Astrocyte of the cerebellum (primary cell): Measurements from ENCODE around the gene DDX6.
"Not testable (repeated sequence)": the region's sequence is repeated elsewhere in the genome, so short reads cannot be mapped to it uniquely, and the experiment has no call there.

Experiments
- DNase-seq: peaks from one replicate; pipeline ENCODE4 v3.0.0-alpha.2; 2011; ENCODE audit warnings: low read depth
- H3K4me3 ChIP-seq: 2 replicates; pipeline ENCODE4 v1.5.1; 2011; ENCODE audit warnings: mild to moderate bottlenecking, low read depth, low read length, moderate library complexity
- CTCF ChIP-seq: IDR thresholded peaks from 2 replicates; pipeline ENCODE4 v1.5.1; 2012; ENCODE audit warnings: low read length, low read depth, moderate library complexity, mild to moderate bottlenecking; ENCODE audit errors: missing control alignments
- in situ Hi-C: cut with HindIII; loops from 2 replicates; pipeline ENCODE4 v1.10.0; 2017; ENCODE audit warnings: low sequenced_read_pairs

The DDX6 gene

DNA sequence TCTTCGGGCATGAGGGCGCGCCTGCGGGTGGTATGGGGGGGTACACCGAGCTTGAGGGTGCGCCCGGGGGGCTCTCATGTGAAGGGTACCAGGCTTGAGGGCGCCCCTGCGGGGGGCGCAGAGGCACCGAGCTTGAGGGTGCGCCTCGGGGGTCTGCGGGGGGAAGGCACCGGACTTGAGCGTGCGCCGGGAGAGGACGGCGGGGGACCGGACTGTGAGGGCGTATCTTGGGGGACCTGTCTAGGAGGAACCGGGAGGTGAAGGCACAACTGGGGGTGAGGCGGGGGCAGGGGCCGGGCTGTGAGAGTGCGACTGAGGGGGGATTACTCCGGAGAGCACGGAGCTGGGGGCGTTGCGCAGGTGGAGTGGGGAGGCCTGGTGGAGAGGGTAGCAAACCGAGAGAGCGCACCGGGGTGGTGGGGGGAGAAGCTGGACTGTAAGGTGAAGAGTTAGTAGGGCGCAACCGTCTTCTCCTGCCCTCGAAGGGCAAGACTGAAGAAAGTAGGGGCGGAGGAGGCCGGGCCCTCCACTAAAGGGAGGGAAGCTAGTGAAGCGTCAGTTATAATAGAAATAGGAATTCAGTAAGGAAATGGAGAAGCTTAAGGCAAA is 1.1 kb upstream of the DDX6 start:
- H3K4me3 ChIP-seq, result peak overlapping the region; percentile 93
- no peak for TF ChIP-seq CTCF
- in situ Hi-C loops, result loop anchor here (10.0 kb wide), 3 partner anchors 73 to 113 kb away; no protein-coding TSS in a partner anchor
- no peak for DNase-seq

DNA sequence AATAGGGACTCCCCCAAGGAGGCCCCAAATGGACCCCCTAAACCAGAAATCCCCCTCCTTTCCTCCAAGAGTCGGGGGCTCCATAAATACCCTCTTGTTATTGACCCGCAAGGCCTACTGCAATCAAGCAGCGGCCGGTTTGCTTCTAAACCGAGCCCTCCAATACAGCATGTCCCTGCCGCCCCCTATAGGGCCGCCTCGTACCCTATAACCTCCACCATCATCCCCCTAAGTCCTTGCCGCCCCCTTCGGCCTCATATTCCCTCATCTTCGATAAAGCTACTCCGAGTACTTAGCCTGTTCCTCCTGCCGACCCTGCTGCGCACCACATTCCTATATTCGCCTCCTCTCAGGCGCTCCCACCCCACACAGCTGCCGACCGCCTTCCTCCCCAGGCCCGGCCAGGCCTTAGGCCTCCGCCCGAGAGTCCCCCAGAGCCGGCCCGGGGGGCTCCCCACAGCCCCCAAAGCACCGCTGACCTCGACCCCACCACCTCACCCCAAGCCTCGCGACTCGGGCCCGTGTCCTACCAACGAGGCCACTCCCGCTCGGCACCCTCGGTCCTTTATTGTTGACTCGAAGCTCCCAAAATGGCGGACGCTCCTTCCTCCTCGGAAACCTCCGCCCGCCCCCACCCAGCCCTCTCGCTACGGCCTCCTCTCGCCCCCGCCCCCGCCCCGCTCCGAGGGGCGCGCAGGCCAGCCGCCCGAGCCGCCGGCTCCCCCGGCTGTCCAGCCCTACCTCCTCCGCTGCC is 430 bp downstream of the DDX6 start:
- in situ Hi-C loops, result loop anchor here (10.0 kb wide), 3 partner anchors 74 to 114 kb away; no protein-coding TSS in a partner anchor
- TF ChIP-seq CTCF, result peak; percentile 59
- H3K4me3 ChIP-seq, result peak overlapping the region; percentile 93
- DNase-seq, result no peak

DNA sequence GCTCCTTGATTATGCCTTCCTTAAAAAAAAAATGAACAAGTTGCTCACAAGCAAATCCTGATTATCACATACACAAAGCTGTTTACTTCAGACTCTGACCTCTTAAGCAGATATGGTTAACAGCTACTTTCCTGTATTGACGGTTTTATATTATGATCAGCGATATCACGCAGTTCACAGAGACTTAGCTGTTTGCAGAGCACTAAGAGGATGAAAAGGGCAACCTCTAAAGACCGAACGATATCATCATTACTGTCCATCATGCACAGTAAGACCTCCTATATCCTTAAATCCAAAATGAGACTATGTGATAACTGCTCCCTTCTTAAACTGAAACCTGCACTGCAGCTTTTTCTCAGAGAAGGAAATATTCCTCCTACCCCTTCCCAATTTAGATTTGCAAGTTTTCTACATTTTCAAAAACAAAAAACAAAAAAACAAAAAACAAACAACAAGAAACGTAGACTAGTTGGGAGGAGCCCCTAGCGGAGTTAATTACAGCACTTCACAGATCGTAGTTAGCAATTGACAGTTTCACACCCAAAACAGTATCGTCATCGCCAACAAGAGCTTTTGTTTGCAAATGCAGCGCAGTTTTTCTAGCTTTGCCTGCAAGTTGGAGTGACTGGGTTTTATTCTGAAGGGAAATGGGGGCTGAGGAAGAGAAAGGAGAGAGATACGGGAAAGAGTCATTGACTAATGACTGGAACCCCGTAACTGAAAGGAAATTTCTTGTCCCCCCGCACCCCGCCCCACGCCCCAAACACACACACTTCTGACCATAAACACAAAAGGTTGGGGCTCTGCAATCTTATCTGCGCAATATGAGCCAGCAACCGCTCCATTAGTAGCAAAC is 1.2 kb downstream of the DDX6 start:
- no peak for DNase-seq
- in situ Hi-C loops, result loop anchor here (10.0 kb wide), 3 partner anchors 75 to 115 kb away; no protein-coding TSS in a partner anchor
- no peak for TF ChIP-seq CTCF
- H3K4me3 ChIP-seq, result peak overlapping the region; percentile 93

DNA sequence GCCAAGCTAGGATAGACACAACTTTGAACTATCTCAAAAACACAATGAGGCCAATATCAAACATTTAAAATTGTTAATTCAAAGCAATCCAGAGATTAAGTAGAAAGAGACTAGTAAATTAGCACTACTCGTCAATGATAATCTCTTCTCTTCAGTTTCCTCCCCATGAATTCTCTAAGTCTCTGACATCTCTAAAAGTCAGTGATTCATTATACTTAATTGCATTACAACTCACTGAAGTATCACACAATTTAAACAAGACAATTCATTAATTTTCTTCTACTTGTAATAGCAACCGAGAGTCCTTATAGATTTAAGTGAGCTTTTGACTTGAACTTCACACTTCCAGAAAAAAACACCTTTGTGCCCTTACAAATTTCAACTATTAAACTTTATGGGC is 4.3 kb downstream of the DDX6 start:
- in situ Hi-C loops, result no loop called here
- no peak for TF ChIP-seq CTCF
- no peak overlapping the region for H3K4me3 ChIP-seq
- DNase-seq, result no peak

DNA sequence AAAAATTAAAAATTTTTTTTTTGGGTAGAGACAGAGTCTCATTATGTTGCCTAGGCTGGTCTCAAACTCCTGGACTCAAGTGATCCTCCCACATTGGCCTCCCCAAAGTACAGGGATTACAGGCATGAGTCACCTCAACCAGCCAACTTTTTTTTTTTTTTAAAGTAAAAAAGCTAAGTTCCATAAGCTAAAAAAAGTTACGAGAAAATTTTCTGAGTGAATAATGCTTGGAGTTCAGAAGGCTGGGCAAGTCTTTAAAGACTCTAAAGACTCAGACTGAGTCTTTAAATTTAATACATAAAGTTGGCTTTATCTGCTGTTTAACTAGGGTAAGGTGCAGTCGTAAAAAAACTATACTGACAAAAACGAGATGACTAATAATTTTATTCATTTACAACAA is 5.6 kb downstream of the DDX6 start:
- no peak for DNase-seq
- in situ Hi-C loops, result no loop called here
- H3K4me3 ChIP-seq, result no peak overlapping the region
- no peak for TF ChIP-seq CTCF

- in situ Hi-C loops, result no loop called here
- H3K4me3 ChIP-seq, result no peak overlapping the region
- DNase-seq, result no peak
- TF ChIP-seq CTCF, result no peak
These were observed 7.1 kb downstream of the DDX6 start for GRCh38 chr11:118783724-118784495.

- DNase-seq, H3K4me3 ChIP-seq, in situ Hi-C loops: not testable (repeated sequence)
These were observed 7.6 kb downstream of the DDX6 start for GRCh38 chr11:118783324-118783723.
